HG03139 (cell line): ENCODE data around the gene KCNQ5.

ENCODE experiments used
- ATAC-seq: cut with Tn5 transposase; IDR thresholded peaks from one replicate; pipeline ENCODE4 v1.9.1; 2021; ENCODE audit not compliant: unreplicated experiment

The KCNQ5 gene

DNA sequence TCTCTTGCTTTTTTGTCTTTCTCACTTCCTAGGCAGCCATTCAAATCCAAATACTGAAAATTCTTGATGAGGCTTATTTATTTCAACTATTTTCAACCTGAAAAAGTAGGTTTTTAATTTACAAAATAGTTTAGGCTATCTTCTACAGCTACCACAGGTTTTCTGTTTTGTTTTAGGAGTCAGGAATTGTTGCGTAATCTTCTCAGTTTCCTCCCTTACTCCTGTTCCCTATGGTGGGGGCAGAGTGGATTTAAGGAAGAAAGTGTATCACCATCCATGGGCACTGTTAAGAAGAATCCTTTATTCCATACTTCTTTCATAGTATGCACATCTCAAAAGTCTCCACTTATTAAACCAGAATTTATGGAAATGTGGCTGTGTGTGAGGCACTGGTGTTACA, 421.0 kb downstream of the KCNQ5 start:
- ATAC-seq: no peak

DNA sequence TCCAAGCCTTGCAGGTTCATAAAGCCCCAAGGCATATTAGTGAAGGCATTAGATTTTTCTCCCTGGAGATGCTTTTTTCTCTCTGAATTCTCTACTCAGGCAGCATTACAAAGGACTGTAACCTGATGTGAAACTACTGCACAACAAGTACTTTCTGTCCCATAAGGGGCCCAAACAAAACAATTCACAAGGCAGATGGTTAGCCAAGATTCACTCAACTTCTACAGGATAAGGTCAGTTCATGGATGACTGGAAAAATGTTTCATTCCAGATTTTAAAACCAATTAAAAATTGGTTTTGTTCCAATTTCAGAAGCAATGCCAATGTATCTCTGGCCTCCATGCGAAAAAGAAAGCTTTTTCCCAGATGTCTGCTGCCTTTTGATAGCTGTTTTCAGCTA, 421.6 kb downstream of the KCNQ5 start:
- no peak for ATAC-seq

- no peak for ATAC-seq
Measured at GRCh38 chr6:73045609-73046008, 423.7 kb downstream of the KCNQ5 start.

DNA sequence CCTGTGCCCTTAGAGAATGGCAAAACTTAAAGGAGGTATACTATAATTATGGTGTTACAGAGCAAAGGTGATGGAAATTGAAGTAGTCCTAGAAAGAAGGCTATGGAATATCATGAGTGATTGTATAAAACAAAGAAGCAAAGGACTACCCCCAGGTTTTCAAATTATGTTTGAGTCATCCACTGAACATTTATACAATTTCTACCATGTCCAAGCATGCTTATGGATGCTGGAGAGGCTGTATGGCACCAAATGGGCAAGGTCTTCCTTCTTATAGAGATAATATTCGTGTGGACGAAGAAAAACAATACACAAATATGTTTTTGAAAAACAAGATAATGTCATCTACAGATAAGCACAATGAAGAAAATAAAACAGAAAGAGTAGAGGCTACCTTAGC, 425.9 kb downstream of the KCNQ5 start:
- no peak for ATAC-seq

GRCh38 chr6:73049971-73050594, 428.2 kb downstream of the KCNQ5 start:
- no peak for ATAC-seq

DNA sequence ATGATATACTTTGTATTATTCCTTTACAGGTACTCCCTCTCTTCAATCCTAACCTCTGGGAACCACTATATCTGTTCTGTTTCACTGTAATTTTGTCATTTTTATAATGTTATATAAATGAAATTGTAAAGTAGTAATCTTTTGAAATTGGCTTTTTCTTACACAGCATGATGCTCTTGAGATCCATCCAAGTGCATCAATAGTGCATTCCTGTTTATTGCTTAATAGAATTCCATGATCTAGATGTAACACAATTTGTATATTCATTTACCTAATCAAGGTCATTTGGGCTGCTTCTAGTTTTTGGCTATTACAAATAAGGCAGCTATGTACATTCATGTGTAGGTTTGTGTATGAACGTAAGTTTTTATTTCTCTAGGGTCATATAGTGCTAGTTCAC, 428.8 kb downstream of the KCNQ5 start:
- ATAC-seq: no peak

DNA sequence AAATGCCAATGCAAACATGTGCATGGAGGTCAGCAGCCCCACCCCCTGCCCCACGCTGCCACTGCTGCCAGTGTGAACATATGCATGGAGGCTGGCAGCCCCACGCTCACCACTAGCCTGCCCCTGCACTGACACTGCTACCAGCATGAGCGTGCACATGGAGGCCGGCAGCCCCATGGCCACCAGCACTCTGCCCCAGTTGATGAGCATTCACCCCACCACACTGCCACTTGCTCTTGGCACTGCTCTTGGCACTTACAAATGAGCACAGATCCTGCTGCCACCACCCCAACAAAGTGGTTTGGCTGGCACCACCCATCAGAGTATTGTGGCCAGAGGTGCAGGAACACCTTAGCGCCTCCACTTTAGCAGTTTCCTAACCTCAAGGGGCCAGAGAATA, 429.3 kb downstream of the KCNQ5 start:
- no peak for ATAC-seq

GRCh38 chr6:73054958-73055357, 433.1 kb downstream of the KCNQ5 start:
- ATAC-seq: no peak

DNA sequence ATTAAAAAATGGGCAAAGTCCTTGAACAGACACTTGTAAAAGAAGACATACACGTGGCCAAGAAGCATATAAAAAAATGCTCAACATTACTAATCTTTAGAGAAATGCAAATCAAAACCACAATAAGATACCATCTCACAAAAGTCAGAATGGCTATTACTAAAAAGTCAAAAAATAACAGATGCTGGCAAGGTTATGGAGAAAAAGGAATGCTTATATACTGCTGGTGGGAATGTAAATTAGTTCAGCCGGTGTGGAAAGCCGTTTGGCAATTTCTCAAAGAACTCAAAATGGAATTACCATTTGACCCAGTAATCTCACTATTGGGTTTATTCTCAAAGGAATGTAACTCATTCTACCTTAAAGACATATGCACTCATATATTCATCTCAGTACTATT, 436.9 kb downstream of the KCNQ5 start:
- ATAC-seq: no peak

- no peak for ATAC-seq
Measured at GRCh38 chr6:73062130-73062529, 440.3 kb downstream of the KCNQ5 start.

GRCh38 chr6:73062837-73063236, 441.0 kb downstream of the KCNQ5 start:
- no peak for ATAC-seq

DNA sequence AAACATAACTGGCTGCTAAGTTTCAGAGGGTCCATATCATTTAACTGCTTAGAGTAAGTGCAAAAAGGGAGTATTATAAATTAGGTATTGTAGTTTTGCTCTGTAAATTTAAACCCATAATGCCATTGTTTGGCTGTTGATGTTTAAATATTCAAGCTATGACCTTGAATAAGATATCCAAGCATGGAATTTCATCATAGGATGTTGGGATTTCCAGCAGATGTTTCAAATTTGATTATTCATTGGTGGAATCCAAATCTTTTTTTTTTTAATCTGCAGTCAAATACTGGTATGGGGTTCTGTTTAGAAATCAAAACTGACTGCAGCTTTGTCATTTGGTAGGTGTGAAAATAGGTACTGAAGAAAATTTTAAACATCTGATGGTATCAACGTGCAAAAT, 442.4 kb downstream of the KCNQ5 start:
- no peak for ATAC-seq

DNA sequence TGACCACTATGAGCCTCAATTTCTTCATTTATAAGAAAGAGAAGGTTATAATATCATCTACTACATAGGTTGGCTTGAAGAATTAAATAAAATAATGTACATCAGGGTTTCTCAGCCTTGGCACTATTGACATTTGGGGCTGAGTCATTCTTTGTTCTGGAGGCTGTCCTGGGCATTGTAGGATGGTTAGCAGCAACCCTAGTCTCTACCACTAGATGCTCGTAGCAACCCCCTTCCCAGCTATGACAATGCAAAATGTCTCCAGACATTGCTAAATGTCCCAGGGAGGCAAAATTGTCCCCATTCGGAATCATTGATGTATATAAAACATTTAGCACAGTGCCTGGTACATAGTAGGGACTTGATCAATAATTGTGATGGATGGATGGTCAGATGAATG, 451.4 kb downstream of the KCNQ5 start:
- no peak for ATAC-seq

- no peak for ATAC-seq
Measured at GRCh38 chr6:73074175-73074574, 452.3 kb downstream of the KCNQ5 start.

- ATAC-seq: no peak
Measured at GRCh38 chr6:73076211-73076954, 454.5 kb downstream of the KCNQ5 start.

DNA sequence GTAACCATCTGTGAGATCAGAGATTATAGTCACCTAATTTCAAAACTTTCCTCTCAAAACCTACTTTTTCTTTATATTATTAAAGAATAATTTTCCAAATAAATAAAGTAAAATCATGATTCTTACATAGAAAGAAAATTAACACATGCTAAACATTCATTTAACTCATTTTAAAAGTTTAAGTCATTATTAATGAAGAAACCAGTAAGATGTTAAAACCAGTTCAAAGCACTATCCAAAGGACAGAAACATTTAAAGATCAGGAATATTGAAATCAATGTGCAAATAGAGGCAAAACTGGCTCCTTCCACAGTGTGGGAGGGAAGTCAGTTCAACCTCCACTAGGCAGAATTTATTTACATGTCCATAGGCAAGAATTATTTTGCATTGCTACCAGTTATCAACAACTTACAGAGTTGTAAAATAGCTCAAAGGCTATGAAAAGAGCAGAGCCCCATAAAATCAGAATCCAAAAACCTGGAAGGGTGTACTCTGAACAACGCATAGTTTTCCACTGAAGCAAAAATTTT, 456.5 kb downstream of the KCNQ5 start:
- ATAC-seq: no peak

- ATAC-seq: no peak
Measured at GRCh38 chr6:73078908-73079610, 457.2 kb downstream of the KCNQ5 start.

DNA sequence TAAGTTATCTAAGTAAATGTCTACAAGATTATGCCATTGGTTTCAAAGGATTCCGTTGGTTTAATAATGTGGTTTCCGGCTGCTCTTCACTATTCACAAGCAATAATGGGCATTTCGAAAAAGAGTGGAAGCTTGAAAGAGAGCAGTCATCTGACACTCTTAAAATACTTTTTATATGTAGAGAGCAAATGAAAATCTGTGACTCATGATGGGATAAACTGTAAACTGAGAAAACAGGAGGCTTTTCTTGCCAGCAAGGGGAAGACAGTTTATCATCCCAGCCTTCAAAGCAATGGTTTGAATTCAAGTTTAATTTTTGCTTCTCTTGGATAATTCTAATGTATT, 457.7 kb downstream of the KCNQ5 start:
- no peak for ATAC-seq

- no peak for ATAC-seq
Measured at GRCh38 chr6:73079978-73080377, 458.1 kb downstream of the KCNQ5 start.

DNA sequence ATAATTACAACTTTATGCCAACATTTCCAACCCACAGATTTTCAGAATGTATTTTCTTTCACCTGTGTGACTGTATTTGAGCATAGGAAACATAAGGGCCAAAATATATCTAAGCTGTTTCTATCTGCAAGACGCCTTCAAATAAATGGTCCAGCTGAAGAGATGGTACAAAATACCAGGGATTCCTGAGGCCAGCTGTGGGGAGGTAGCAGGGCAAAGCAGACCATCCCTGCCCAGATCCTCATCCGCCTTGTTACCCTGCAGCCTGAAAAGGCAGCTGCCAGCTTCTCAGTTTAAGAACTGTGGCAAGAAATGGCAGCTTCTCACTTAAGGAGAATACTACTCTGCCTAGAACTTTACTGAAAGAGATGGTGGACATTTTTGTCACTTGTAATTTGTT, 460.1 kb downstream of the KCNQ5 start:
- ATAC-seq: no peak

- no peak for ATAC-seq
Measured at GRCh38 chr6:73083886-73084285, 462.0 kb downstream of the KCNQ5 start.

DNA sequence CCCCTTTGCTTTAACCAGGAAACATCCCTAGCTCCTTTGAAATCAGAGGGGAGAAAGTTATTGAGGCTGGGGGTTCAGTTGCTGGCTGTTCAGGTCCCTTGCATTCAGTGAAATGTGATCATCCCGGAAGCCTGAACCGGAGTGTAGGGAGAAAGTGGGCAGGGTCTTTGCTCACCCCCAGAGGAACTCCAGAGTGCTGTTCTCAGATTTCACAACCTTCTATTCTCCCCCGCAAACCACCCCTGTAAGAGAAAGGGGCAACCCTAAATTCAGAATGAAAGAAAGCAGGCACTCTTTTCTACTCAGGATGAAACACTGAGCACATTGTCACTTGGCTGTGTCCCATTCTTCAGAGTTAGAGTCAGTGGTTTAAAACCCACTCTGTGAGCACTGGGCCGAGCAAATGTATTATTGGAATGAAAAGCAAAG, 463.6 kb downstream of the KCNQ5 start:
- peak; percentile 47 for ATAC-seq
